K562 (cell line): ENCODE data around the gene NOCT. TPM values are rescaled to one million over a fixed set of nuclear protein-coding genes. Genes with fewer than 3 reads are reported as not detected.

Experiments used
- CREM ChIP-seq: IDR thresholded peaks from 2 replicates; pipeline ENCODE4 v1.6.1; 2014; ENCODE audit warnings: antibody characterized with exemption, low read depth
- DDX20 ChIP-seq: fragments of 450-650 bp; IDR thresholded peaks from 2 replicates; pipeline ENCODE4 v1.6.1; 2016; ENCODE audit warnings: missing genetic modification characterization, low read depth, mild to moderate bottlenecking, missing compliant biosample characterization, moderate library complexity
- ELF1 ChIP-seq: fragments of 200-800 bp; sonication (Bioruptor generic); IDR thresholded peaks from 2 replicates; pipeline ENCODE4 v1.6.1; 2016; ENCODE audit warnings: missing genetic modification characterization, missing compliant biosample characterization
- GTF2E2 ChIP-seq: fragments of 200-800 bp; sonication (Bioruptor generic); IDR thresholded peaks from 2 replicates; pipeline ENCODE4 v1.6.1; 2016; ENCODE audit warnings: missing genetic modification characterization, missing compliant biosample characterization
- ILF3 ChIP-seq: fragments of 450-650 bp; IDR thresholded peaks from 2 replicates; pipeline ENCODE4 v1.6.1; 2018; ENCODE audit warnings: antibody characterized with exemption, mild to moderate bottlenecking, moderate library complexity, borderline replicate concordance
- IRF2 ChIP-seq: sonication (generic); formaldehyde crosslinking; IDR thresholded peaks from 2 replicates; pipeline ENCODE4 v1.8.1; 2022; ENCODE audit warnings: mild to moderate bottlenecking, missing genetic modification reagents
- KDM5B ChIP-seq: fragments of 200-600 bp; sonication (generic); IDR thresholded peaks from 2 replicates; pipeline ENCODE4 v1.6.1; 2012; ENCODE audit warnings: low read depth, mild to moderate bottlenecking, moderate library complexity, low read length, control low read depth, inconsistent platforms; ENCODE audit not compliant: insufficient replicate concordance
- LARP7 ChIP-seq: fragments of 450-650 bp; IDR thresholded peaks from 2 replicates; pipeline ENCODE4 v1.6.1; 2016
- MXI1 ChIP-seq: IDR thresholded peaks from 2 replicates; pipeline ENCODE4 v1.6.1; 2011; ENCODE audit warnings: low read depth, mild to moderate bottlenecking, improper control_type of control experiment, low read length
- MYC ChIP-seq, 2 experiments: fragments of 250-450 bp in 1 of 2; sonication (Bioruptor Pico) in 1 of 2; IDR thresholded peaks; 2 replicates each; pipeline versions ENCODE4 v1.5.1 to v1.6.1; 2012 to 2021; ENCODE audit warnings: low read depth in 2 of 2, borderline replicate concordance in 1 of 2, improper control_type of control experiment in 1 of 2, low read length in 1 of 2, mild to moderate bottlenecking in 1 of 2, moderate library complexity in 1 of 2
- NRF1 ChIP-seq, 2 experiments: fragments of 450-650 bp; IDR thresholded peaks in 1 of 2; conservative IDR thresholded peaks in 1 of 2; 2 replicates each; pipeline ENCODE4 v1.6.1; 2014; ENCODE audit warnings: mild to moderate bottlenecking in 2 of 2
- PHB ChIP-seq: fragments of 250-450 bp; sonication (Bioruptor Pico); IDR thresholded peaks from 2 replicates; pipeline ENCODE4 v1.5.0; 2021
- PHF8 ChIP-seq: fragments of 200-600 bp; sonication (generic); IDR thresholded peaks from 2 replicates; pipeline ENCODE4 v1.6.1; 2012; ENCODE audit warnings: mixed run types, mild to moderate bottlenecking, inconsistent platforms, low read length, moderate library complexity, borderline replicate concordance
- POLR2A ChIP-seq: fragments of 450-650 bp; conservative IDR thresholded peaks from 2 replicates; pipeline ENCODE4 v1.6.1; 2016
- POLR2AphosphoS2 ChIP-seq: IDR thresholded peaks from 2 replicates; pipeline ENCODE4 v1.6.1; 2012; ENCODE audit warnings: low read length, improper control_type of control experiment
- POLR2G ChIP-seq: fragments of 200-400 bp; formaldehyde crosslinking; IDR thresholded peaks from 2 replicates; pipeline ENCODE4 v1.6.1; 2017; ENCODE audit warnings: low read depth, mild to moderate bottlenecking, antibody characterized with exemption, low read length, moderate library complexity
- RBBP5 ChIP-seq: fragments of 200-600 bp; sonication (generic); IDR thresholded peaks from 2 replicates; pipeline ENCODE4 v1.6.1; 2012; ENCODE audit warnings: borderline replicate concordance, mild to moderate bottlenecking, low read length, control low read depth, inconsistent platforms; ENCODE audit not compliant: insufficient read depth, poor library complexity, severe bottlenecking
- RBM22 ChIP-seq: fragments of 200-400 bp; formaldehyde crosslinking; IDR thresholded peaks from 2 replicates; pipeline ENCODE4 v1.6.1; 2018; ENCODE audit warnings: low read length, low read depth; ENCODE audit not compliant: poor library complexity, severe bottlenecking
- SIN3A ChIP-seq, 2 experiments: fragments of 150-350 bp in 1 of 2; IDR thresholded peaks; 2 replicates each; pipeline ENCODE4 v1.6.1; 2011 to 2016; ENCODE audit warnings: borderline replicate concordance in 2 of 2, low read depth in 2 of 2, low read length in 2 of 2, mild to moderate bottlenecking in 2 of 2, moderate library complexity in 2 of 2; ENCODE audit not compliant: control insufficient read depth in 1 of 2
- SNIP1 ChIP-seq: fragments of 450-650 bp; IDR thresholded peaks from 2 replicates; pipeline ENCODE4 v1.7.1; 2017; ENCODE audit warnings: low read depth, mild to moderate bottlenecking
- YY1 ChIP-seq, 3 experiments: IDR thresholded peaks; 2 replicates each; pipeline ENCODE4 v1.6.1; 2011; ENCODE audit warnings: low read length in 2 of 3, mild to moderate bottlenecking in 2 of 3, moderate library complexity in 2 of 3, borderline replicate concordance in 1 of 3, control low read depth in 1 of 3, low read depth in 1 of 3; ENCODE audit not compliant: insufficient read depth in 3 of 3, insufficient replicate concordance in 2 of 3, control insufficient read depth in 1 of 3, insufficient read length in 1 of 3; ENCODE audit errors: extremely low read depth in 1 of 3
- ZKSCAN1 ChIP-seq: fragments of 150-350 bp; IDR thresholded peaks from 2 replicates; pipeline ENCODE4 v1.6.1; 2016; ENCODE audit warnings: low read depth, low read length
- polyA plus RNA-seq, 8 experiments: library from polyadenylated mRNA; depleted of rRNA in 4 of 8; stranded (reverse) in 5 of 8; unstranded in 3 of 8; fragments of >200 nt; fragmentation: Nextera tagmentation in 2 of 8; fragmentation: Illumina TruSeq in 1 of 8; extraction: Ambion mirVana in 2 of 8; extraction: Trizol in 1 of 8; gene quantifications; 2 replicates each; pipeline versions ENCODE4 v1.2.1 to v1.2.3, GENCODE V29; 2011 to 2014; ENCODE audit warnings: inconsistent platforms in 1 of 8, missing spikeins in 1 of 8
- total RNA-seq, 7 experiments: library from RNA; depleted of rRNA in 6 of 7; stranded (reverse); fragments of >200 nt in 6 of 7; fragmentation: Illumina TruSeq in 2 of 7; extraction: Trizol in 2 of 7; gene quantifications; 2 replicates each; pipeline versions ENCODE4 v1.2.1 to v1.2.3, GENCODE V29; 2011 to 2021; ENCODE audit warnings: low replicate concordance in 1 of 7

Gene NOCT
- total and polyA plus RNA-seq, 9 of the 15 experiments (the other 6 are each of a cell fraction or from before 2014, with no cell fraction given) = 1.3 to 20.2 (median 11.1) TPM

DNA sequence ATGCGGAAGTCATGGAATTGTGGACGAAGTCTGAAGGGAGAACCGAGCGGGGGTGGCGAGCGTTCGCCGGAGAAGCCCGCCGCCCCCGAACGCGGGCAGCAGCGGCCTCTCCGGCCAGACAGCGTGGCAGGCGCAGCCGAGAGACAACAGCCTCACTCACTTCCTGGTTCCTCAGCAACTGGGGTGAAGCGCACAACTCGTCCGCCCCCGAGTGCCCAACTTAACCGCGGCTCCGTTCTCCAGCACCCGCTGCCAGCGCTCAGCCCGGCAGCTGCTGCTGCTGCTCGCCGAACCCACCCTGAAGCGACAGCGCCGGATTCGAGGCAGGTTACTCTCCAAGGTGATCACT is 68.0 kb downstream of the NOCT start (continued):
- TF ChIP-seq MXI1 = no peak
- peak; percentile 50; the same call in 1 of the 2 replicates for TF ChIP-seq PHF8
- peak; percentile 73; the same call in 1 of the 2 replicates for TF ChIP-seq ELF1 (tag)
- peak in 1 of 2 experiments; percentile 9; a peak in 1 of 4 replicates for TF ChIP-seq NRF1 (conservative IDR thresholded peaks at IDR 0.05 in 1 of 2, IDR thresholded peaks at IDR 0.05 in 1 of 2)
- peak; percentile 48; the same call in 1 of the 2 replicates for TF ChIP-seq POLR2AphosphoS2
- peak in 1 of 3 experiments; percentile 38 for TF ChIP-seq YY1 (IDR thresholded peaks at IDR 0.05; ENCODE audit: borderline replicate concordance in 1 of 3, control insufficient read depth in 1 of 3, extremely low read depth in 1 of 3, insufficient read depth in 3 of 3, insufficient read length in 1 of 3, insufficient replicate concordance in 2 of 3, low read depth in 1 of 3, low read length in 2 of 3)
- 0 out of 2 replicates have a peak, but pooled peaks have one; percentile 21 for TF ChIP-seq ZKSCAN1
- TF ChIP-seq POLR2A = peak; percentile 60; the same call in 1 of the 2 replicates
- TF ChIP-seq POLR2G = peak; percentile 80
- TF ChIP-seq LARP7 = no peak
- TF ChIP-seq RBM22 = peak; percentile 93
- no peak for TF ChIP-seq ILF3
- peak; percentile 63 for TF ChIP-seq KDM5B
- no peak for TF ChIP-seq DDX20 (tag)
- 0 out of 2 replicates have a peak, but pooled peaks have one; percentile 16 for TF ChIP-seq CREM
- TF ChIP-seq SIN3A (IDR thresholded peaks at IDR 0.05; ENCODE audit: borderline replicate concordance in 2 of 2, control insufficient read depth in 1 of 2, low read depth in 2 of 2, low read length in 2 of 2) = peak in 1 of 2 experiments; percentile 79; a peak in 3 of 4 replicates
- TF ChIP-seq IRF2 (CRISPR knock-in tag) = no peak
- TF ChIP-seq RBBP5 = peak; percentile 37
- 0 out of 2 replicates have a peak, but pooled peaks have one; percentile 7 for TF ChIP-seq PHB (CRISPR knock-in tag)
- TF ChIP-seq GTF2E2 (tag) = peak; percentile 66; the same call in 1 of the 2 replicates
- peak; percentile 69 for TF ChIP-seq MYC (IDR thresholded peaks at IDR 0.05; ENCODE audit: low read depth, low read length)
- TF ChIP-seq MYC (CRISPR knock-in tag; IDR thresholded peaks at IDR 0.05; ENCODE audit: borderline replicate concordance, low read depth) = no peak
- TF ChIP-seq SNIP1 = 0 out of 2 replicates have a peak, but pooled peaks have one; percentile 57
